GM19193 (cell line): ENCODE measurements around the gene TMEM131.

Source experiments
- POLR2A ChIP-seq: IDR thresholded peaks from 4 replicates; pipeline ENCODE4 v1.6.1; 2011; ENCODE audit not compliant: insufficient read depth, insufficient read length; ENCODE audit errors: extremely low read depth

Gene TMEM131

GRCh38 chr2:98028101-98028561 lies 32.4 kb upstream of the TMEM131 start:
- no peak for TF ChIP-seq POLR2A

GRCh38 chr2:98027538-98027937 lies 31.8 kb upstream of the TMEM131 start:
- TF ChIP-seq POLR2A: no peak

GRCh38 chr2:98026927-98027522 lies 31.3 kb upstream of the TMEM131 start:
- no peak for TF ChIP-seq POLR2A

- no peak for TF ChIP-seq POLR2A
Observed at GRCh38 chr2:98026292-98026691, 30.5 kb upstream of the TMEM131 start.

- no peak for TF ChIP-seq POLR2A
Observed at GRCh38 chr2:98025481-98026037, 29.8 kb upstream of the TMEM131 start.

- TF ChIP-seq POLR2A: no peak
Observed at GRCh38 chr2:98020992-98021713, 25.4 kb upstream of the TMEM131 start.

- no peak for TF ChIP-seq POLR2A
Observed at GRCh38 chr2:98020516-98020915, 24.8 kb upstream of the TMEM131 start.

- TF ChIP-seq POLR2A: no peak
Observed at GRCh38 chr2:98016908-98017670, 21.3 kb upstream of the TMEM131 start.

GRCh38 chr2:98015671-98016070 lies 19.9 kb upstream of the TMEM131 start:
- no peak for TF ChIP-seq POLR2A

- no peak for TF ChIP-seq POLR2A
Observed at GRCh38 chr2:98014379-98014778, 18.6 kb upstream of the TMEM131 start.

GRCh38 chr2:98013407-98014042 lies 17.8 kb upstream of the TMEM131 start:
- peak; percentile 34 for TF ChIP-seq POLR2A

- TF ChIP-seq POLR2A: peak; percentile 65
Observed at GRCh38 chr2:98012561-98012991, 16.8 kb upstream of the TMEM131 start.

- no peak for TF ChIP-seq POLR2A
Observed at GRCh38 chr2:98009887-98010760, 14.4 kb upstream of the TMEM131 start.

GRCh38 chr2:98008415-98008814 lies 12.7 kb upstream of the TMEM131 start:
- TF ChIP-seq POLR2A: no peak
